Astrocyte of the spinal cord (primary cell): ENCODE results near the gene MLLT1.

ENCODE experiments used
- DNase-seq: peaks from one replicate; pipeline ENCODE4 v3.0.0; 2011; ENCODE audit warnings: low read depth, low spot score
- H3K4me3 ChIP-seq: 2 replicates; pipeline ENCODE4 v1.5.1; 2011; ENCODE audit warnings: low read depth, mild to moderate bottlenecking, low read length, moderate library complexity
- in situ Hi-C: cut with HindIII; loops from 2 replicates; pipeline ENCODE4 v1.10.0; 2017; ENCODE audit warnings: low sequenced_read_pairs
- TF ChIP-seq, protein P1 (sequence below): IDR thresholded peaks from 2 replicates; pipeline ENCODE4 v1.5.1; 2012; ENCODE audit warnings: low read depth, mild to moderate bottlenecking, low read length, inconsistent platforms

Gene MLLT1

DNA sequence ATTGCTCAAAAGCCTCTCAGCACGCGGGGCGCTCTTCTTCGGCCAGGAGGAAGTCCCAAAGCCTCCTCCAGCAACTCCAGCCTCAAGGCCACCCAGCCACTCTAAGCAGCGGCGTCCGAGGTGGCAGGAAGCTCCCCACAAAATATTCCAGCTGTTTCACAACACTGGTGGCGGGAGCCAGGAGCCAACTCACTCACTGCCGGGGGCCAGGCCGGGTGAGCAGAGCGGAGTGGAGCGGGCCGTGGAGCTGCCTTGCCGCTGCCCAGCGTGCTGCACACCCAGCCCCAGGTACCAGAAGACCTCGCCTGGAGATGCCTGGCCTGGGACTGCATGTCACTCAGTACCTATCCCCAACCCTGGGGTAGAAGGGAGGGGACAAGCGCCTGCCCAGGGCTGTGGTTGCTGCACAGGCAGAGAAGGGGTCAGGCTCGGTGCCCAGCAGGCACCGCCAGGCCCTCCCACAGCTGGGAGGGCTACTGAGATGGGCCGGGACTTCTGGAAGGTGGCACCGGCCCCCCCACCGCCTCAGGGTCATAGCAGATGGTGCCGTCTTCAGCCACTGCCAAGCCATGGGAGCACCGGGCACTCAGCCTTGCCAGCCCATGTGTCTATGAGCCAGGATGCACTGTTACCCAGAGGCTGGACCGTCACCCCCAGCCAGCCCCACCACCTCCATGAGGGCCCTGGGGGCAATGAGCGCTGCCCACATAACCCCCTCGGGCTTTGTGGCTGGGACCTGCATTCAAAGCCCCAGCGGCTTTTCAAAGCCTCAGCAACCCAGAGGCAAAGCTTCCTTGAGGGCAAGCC, 59.2 kb downstream of the MLLT1 start:
- TF ChIP-seq, protein P1, sequence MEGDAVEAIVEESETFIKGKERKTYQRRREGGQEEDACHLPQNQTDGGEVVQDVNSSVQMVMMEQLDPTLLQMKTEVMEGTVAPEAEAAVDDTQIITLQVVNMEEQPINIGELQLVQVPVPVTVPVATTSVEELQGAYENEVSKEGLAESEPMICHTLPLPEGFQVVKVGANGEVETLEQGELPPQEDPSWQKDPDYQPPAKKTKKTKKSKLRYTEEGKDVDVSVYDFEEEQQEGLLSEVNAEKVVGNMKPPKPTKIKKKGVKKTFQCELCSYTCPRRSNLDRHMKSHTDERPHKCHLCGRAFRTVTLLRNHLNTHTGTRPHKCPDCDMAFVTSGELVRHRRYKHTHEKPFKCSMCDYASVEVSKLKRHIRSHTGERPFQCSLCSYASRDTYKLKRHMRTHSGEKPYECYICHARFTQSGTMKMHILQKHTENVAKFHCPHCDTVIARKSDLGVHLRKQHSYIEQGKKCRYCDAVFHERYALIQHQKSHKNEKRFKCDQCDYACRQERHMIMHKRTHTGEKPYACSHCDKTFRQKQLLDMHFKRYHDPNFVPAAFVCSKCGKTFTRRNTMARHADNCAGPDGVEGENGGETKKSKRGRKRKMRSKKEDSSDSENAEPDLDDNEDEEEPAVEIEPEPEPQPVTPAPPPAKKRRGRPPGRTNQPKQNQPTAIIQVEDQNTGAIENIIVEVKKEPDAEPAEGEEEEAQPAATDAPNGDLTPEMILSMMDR, result no peak
- DNase-seq, result no peak
- H3K4me3 ChIP-seq, result no peak overlapping the region
- in situ Hi-C loops, result loop anchor here (10.0 kb wide), 1 partner anchor 54 kb away; the partner anchor contains the start of gene MLLT1

DNA sequence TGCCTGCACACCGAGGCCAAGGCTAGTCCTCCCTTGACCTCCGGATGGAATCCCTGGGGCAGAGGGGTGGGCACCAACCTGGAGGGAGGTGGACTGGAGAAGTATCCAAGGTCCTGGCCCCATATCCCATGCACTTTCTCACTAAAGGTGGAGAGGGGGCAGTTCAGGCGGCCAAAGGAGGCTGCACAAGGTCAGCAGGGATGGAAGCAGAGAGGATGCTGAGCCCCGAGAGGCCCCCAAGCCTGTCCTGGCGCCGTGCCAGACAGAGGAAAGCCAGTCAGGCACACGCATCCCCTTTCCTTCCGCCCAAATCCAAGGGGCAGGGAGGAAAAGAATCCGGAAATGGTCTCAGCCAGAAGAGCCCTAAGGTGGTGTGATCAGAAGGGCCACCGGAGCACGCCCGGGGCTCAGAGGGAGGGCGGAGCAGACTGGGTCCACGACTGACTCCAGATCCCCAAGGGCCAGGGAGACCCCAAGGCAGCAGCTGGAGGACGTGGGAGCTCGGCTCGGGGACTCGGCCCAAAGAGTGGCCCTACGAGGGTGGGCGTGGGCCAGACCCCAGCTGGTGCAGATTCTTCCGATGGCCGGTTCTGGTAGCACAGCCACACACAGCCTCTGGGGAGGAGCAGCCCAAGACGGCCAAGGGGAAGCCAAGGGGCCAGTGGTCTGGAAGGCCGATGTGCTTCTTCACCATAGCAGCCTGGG, 60.0 kb downstream of the MLLT1 start:
- no peak for DNase-seq
- H3K4me3 ChIP-seq, result no peak overlapping the region
- TF ChIP-seq, protein P1, result no peak
- in situ Hi-C loops, result loop anchor here (10.0 kb wide), 1 partner anchor 55 kb away; the partner anchor contains the start of gene MLLT1

DNA sequence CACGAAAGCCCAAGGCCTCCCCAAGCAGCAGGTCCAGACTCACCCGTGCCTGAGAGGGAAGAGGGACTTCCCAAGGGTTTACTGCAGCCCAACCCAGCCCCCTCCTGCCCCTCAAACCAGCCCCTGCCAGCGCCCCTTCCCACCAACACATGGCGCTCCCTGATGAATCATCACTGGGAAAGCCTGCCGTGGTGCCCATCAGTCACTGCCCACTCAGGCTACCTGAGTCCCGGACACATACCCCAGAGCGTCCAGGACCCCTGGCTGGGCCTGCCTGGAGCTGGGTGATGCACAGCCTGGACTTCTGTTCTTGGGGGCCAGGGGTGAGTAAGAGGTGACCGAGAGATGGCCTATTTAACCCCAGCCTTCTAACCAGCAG, 60.6 kb downstream of the MLLT1 start:
- TF ChIP-seq, protein P1, result no peak
- no peak for DNase-seq
- H3K4me3 ChIP-seq, result no peak overlapping the region
- in situ Hi-C loops, result no loop called here

DNA sequence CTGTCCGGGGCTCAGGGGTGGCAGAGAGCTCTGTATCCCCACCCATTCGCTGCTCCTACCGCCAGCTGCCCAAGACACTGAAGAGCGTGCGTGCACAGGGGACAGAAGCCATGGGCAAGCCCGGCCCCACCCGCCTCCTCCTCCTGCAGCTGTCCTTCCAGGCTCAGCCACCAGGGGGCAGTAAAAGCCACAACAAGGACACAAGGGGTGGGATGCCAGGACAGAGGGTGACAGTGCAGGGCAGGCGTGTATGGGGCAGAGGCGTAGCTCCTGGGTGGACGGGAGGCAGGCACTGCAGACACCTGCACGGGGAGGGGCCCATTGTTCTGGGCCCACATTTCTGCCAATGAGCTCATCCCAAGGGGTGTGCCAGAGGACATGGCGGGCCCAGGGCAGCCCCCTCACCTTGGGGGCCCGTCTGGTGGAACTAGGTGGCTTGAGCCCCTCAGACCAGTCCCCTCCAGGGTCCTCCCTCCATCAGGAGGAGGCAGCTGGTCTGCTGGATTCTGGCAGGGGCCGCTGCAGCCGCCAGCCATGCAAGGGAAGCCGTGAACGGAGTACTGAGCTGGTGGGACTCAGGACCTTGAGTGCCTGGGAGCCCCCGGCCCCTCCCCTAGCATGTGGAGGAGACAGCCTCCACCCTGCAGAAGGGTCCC, 61.2 kb downstream of the MLLT1 start:
- H3K4me3 ChIP-seq, result no peak overlapping the region
- peak; percentile 77 for DNase-seq
- TF ChIP-seq, protein P1, result peak; percentile 94
- in situ Hi-C loops, result no loop called here

DNA sequence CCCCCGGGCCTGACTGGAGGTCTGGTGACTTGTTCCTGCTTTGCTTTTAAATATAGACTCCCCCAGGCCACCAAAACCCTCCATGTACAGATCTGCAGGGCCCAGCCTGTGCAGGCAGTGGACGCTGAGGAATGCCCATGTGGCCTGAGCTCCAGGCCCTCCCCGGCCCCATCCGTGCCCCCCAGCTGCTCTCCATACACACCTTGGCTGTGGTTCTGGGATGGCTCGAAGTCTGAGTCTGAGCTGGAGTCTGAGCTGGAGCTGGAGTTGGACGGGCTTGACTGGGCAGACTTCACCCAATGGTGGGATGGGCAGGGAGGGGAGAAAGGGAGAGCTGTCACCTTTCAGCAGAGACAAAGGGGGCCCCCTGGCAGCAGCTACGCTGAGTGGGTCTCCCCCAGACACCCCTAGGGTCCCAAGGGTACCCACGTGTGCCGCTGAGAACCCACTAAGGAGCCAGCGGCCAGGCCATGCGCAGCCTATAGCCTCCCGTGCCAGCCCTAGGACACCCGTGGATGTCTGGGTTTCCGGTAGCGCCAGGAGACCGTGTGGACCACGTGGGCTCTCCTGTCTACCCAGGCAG, 61.9 kb downstream of the MLLT1 start:
- in situ Hi-C loops, result no loop called here
- no peak for DNase-seq
- no peak overlapping the region for H3K4me3 ChIP-seq

More for the DNA sequence above, 61.9 kb downstream of the MLLT1 start:
- TF ChIP-seq, protein P1, result no peak
